Measurements from ENCODE around the gene BACH2. TPM values are rescaled to one million over a fixed set of nuclear protein-coding genes. Genes with fewer than 3 reads are reported as not detected.

Gene BACH2
- total RNA-seq, 2 experiments from 2014 or later = 75.1 to 77.9 TPM

DNA sequence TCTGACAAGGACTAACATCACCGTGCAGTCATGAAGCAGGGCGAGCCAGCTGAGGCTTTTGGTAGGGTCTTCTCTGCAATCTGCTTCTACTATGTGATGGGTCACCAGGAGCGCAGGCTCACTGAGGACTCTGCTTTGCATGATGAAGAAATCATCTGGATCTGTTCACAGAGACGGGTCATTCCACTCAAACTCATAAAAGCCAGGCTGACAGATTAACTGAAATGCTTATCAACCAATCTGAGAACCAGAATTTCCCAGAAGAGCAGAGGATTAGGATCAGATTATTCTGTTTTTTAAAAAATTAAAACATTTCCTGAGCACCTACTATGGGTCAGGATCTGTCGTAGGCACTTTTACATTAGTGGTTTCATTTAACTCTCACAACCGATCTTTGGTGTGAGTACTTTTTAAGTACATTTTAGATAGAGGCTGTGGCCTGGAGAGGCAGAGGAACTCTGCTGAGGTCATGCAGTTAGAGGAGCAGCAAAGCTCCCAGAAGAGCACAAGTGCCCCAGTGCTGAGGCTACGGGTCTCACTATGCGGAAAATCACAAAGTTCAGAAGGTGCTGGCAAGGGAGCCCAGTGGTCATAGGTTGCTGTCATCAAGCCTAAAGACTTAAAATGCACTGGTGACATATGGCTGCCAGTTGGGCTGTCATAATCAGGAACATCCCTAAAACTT lies 109.1 kb downstream of the BACH2 start:
- no peaks in the 10 kb centered on the region for H3K9me3 Mint-ChIP-seq
- CTCF ChIA-PET = interaction anchor here (0.8 to 2.0 kb wide), 3 partner anchors 13 to 247 kb away, joined by 3 to 5 read pairs (median 5); no protein-coding TSS in a partner anchor
- H3K27ac Mint-ChIP-seq = peak overlapping the region; percentile 92
- H3K36me3 Mint-ChIP-seq (ENCODE audit: low read depth) = peaks cover 7% of the 10 kb centered on the region
- peak; percentile 42 for DNase-seq
- peak overlapping the region; percentile 71 for H3K4me3 Mint-ChIP-seq
- intact Hi-C loops (cut with micrococcal nuclease) = loop anchor here (1.0 to 2.0 kb wide), 5 partner anchors 8 to 291 kb away; no protein-coding TSS in a partner anchor
- no peaks in the 10 kb centered on the region for H3K27me3 Mint-ChIP-seq (ENCODE audit: low read depth)
- H3K4me1 Mint-ChIP-seq (ENCODE audit: low read depth) = peaks cover 86% of the 10 kb centered on the region

DNA sequence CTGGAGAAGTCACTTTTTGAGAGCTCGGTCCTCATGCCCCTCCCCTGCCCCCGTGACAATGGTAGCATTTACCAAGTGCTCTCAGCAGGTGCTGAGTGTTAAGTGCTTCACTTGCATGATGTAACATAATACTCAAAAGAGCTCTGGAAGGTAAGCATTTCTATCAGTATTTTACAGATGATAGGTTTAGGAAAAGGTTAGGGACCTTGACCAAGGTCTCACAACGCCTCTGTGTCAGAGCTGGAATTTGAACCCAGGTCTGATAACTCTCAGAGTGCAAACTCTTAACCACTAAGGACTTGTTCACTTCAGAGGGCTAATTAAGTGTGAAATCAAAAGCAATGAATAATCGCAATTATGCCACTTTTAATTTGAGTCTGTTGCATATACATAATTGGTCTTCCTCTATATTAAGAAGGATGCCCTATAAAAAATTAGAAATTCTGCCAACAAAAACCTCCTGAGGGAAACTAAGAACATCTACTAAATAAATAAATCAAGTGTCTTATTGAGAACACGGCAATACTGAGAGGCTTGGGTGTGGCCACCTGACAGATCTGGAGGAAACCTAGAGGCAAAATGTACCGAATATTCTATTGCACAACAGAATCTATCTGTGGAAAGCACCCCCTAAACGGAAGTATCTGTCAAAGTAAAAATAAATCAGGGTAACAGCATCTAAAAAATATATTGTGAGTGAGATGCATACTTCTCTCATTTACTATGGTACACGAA lies 109.8 kb downstream of the BACH2 start:
- peak overlapping the region; percentile 71 for H3K4me3 Mint-ChIP-seq
- H3K36me3 Mint-ChIP-seq (ENCODE audit: low read depth) = peaks cover 7% of the 10 kb centered on the region
- CTCF ChIA-PET = interaction anchor here (0.7 to 2.0 kb wide), 3 partner anchors 10 to 246 kb away, joined by 3 to 5 read pairs (median 5); no protein-coding TSS in a partner anchor
- DNase-seq = peak; percentile 50
- no peaks in the 10 kb centered on the region for H3K27me3 Mint-ChIP-seq (ENCODE audit: low read depth)
- peaks cover 87% of the 10 kb centered on the region for H3K4me1 Mint-ChIP-seq (ENCODE audit: low read depth)
- no peaks in the 10 kb centered on the region for H3K9me3 Mint-ChIP-seq
- peak overlapping the region; percentile 92 for H3K27ac Mint-ChIP-seq
- intact Hi-C loops (cut with micrococcal nuclease) = loop anchor here (1.0 to 2.0 kb wide), 5 partner anchors 8 to 292 kb away; no protein-coding TSS in a partner anchor

DNA sequence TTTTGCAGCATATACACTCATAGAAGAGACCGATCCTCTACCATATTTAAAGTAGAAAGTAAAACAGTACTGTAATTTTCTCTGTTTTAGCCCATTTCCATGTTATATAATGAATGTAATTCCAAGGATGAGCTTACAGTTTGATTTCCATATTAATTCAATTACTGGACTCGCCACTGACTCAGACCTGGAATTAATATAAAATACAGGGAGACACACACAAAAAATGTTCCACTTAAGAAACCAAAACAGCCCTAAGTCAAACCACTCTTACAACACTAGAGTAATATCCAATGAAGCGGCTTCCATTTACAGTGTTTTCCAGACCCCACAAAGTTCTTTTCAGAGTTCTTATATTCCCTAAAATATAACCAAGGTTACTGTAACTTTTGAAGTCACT lies 110.6 kb downstream of the BACH2 start:
- Mint-ChIP-seq H3K36me3 (ENCODE audit: low read depth) (peaks cover 8% of the 10 kb centered on the region), H3K4me3 (no peak overlapping the region), H3K27ac (peak overlapping the region; percentile 92), H3K9me3 (no peaks in the 10 kb centered on the region), H3K27me3 (ENCODE audit: low read depth) (no peaks in the 10 kb centered on the region), H3K4me1 (ENCODE audit: low read depth) (peaks cover 85% of the 10 kb centered on the region)
- DNase-seq = no peak
- CTCF ChIA-PET = interaction anchor here (0.7 to 2.0 kb wide), 3 partner anchors 10 to 246 kb away, joined by 3 to 5 read pairs (median 5); no protein-coding TSS in a partner anchor
- intact Hi-C loops (cut with micrococcal nuclease) = loop anchor here (2.0 kb wide), 3 partner anchors 177 to 293 kb away; no protein-coding TSS in a partner anchor

DNA sequence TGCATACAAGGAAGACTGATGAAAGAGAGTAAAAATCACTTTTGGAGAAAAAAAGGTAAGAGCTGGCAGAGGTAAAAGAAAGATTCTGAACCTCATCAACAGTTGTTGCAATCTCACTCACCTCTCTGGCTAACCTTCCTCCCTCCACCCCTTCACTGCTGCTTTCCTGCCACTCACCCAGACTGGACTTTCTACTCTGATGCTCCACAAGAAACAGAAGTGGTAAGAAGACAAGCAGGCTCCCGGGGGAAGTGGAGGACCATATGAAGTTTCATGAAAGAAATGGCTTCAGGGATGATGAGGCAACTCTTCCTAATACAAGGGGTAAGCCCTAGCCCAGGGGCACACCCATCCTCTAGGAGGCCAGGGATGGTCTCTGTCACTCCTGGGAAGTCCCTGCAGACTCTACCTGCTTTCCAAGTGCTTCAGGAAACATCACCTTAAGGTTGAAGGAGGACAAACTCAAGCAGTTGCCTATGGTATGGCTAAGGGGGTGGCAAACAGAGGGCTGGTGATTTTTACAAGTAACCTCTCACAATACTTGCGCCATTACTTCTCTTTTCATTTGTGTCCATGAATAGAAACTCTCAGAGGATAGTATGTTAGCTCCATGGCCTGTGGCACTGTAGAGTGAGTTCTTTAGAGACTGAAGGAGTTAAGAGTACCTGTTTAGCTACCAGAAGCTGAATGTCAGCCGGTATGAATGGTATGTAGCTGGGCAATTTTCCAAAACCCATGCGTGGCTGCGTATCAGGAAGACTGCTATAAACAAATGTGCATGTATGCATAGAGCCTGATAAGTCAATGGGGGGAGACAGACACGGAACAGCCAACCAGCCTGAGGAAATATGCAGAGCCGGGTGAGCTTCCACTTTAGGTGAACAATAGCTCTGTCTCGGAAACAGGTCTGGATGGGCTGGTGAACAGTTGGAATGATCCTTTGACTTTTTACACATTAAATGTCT lies 112.0 kb downstream of the BACH2 start:
- CTCF ChIA-PET = interaction anchor here (0.5 to 2.1 kb wide), 9 partner anchors 8 to 243 kb away, joined by 3 to 8 read pairs (median 4); no protein-coding TSS in a partner anchor
- H3K9me3 Mint-ChIP-seq = peaks cover 2% of the 10 kb centered on the region
- no peaks in the 10 kb centered on the region for H3K27me3 Mint-ChIP-seq (ENCODE audit: low read depth)
- DNase-seq = no peak
- H3K27ac Mint-ChIP-seq = peak overlapping the region; percentile 66
- H3K36me3 Mint-ChIP-seq (ENCODE audit: low read depth) = peaks cover 9% of the 10 kb centered on the region
- H3K4me3 Mint-ChIP-seq = peak overlapping the region; percentile 46
- H3K4me1 Mint-ChIP-seq (ENCODE audit: low read depth) = peaks cover 75% of the 10 kb centered on the region
- intact Hi-C loops (cut with micrococcal nuclease) = loop anchor here (1.0 kb wide), 1 partner anchor 8 kb away; no protein-coding TSS in a partner anchor

DNA sequence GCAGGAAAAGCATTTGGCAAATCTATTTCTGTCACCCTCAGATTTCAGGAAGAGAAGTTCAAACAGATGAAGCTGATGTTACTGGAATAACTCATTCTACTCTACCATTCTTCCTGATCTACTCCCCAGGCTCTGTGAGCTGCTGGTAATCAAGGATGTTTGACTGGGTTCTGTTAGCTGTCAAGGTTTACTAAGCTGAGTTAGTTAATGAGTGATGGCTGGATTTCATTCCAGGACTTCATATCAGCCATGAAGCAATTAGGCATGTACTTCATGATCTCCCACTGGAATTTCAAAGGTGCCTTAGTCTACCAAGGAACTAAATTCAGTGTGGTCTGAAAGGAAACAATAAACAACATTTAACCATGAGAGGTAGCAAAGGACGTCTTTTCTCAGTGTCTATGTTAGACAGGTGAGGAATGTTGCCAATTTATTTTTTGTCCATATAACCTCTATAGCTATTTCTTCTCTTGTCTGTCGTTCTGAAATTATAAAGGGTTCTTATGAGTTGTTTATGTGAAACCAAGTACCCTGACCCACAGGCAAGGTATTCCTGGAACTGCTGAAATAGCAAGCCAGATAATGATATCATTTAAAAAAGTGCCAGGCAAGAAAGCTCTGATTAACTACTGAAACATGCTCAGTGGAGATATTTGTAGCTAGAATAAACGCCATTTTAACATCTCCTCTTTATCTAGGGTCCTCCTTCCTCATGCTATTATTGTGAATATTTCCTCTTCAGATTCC lies 112.9 kb downstream of the BACH2 start:
- Mint-ChIP-seq H3K9me3 (peaks cover 2% of the 10 kb centered on the region), H3K27ac (peak overlapping the region; percentile 66), H3K36me3 (ENCODE audit: low read depth) (peaks cover 7% of the 10 kb centered on the region), H3K4me1 (ENCODE audit: low read depth) (peaks cover 76% of the 10 kb centered on the region), H3K4me3 (no peak overlapping the region), H3K27me3 (ENCODE audit: low read depth) (no peaks in the 10 kb centered on the region)
- CTCF ChIA-PET = interaction anchor here (0.5 to 2.1 kb wide), 6 partner anchors 20 to 277 kb away, joined by 3 to 8 read pairs (median 4); no protein-coding TSS in a partner anchor
- intact Hi-C loops (cut with micrococcal nuclease) = loop anchor here (1.0 kb wide), 1 partner anchor 7 kb away; no protein-coding TSS in a partner anchor
- no peak for DNase-seq

DNA sequence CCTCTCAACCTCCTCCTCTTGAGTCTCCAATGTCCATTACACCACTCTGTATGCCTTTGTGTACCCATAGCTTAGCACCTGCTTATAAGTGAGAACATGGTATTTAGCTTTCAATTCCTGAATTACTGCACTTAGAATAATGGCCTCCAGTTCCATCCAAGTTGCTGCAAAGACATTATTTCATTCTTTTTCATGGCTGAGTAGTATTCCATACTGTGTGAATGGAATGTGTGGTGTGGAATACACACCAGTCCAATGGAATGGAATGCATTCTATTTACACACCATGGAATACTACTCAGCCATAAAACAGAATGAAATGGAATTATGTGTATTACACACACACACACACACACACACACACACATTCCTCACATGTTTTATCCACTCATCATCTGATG lies 116.1 kb downstream of the BACH2 start:
- Mint-ChIP-seq H3K9me3 (peaks cover 2% of the 10 kb centered on the region), H3K27ac (no peak overlapping the region), H3K36me3 (ENCODE audit: low read depth) (peaks cover 7% of the 10 kb centered on the region), H3K4me1 (ENCODE audit: low read depth) (peaks cover 81% of the 10 kb centered on the region), H3K27me3 (ENCODE audit: low read depth) (no peaks in the 10 kb centered on the region), H3K4me3 (no peak overlapping the region)
- CTCF ChIA-PET = interaction anchor here (0.7 to 1.7 kb wide), 7 partner anchors 17 to 240 kb away, joined by 3 to 6 read pairs (median 4); no protein-coding TSS in a partner anchor
- no peak for DNase-seq
- intact Hi-C loops (cut with micrococcal nuclease) = no loop called here

DNA sequence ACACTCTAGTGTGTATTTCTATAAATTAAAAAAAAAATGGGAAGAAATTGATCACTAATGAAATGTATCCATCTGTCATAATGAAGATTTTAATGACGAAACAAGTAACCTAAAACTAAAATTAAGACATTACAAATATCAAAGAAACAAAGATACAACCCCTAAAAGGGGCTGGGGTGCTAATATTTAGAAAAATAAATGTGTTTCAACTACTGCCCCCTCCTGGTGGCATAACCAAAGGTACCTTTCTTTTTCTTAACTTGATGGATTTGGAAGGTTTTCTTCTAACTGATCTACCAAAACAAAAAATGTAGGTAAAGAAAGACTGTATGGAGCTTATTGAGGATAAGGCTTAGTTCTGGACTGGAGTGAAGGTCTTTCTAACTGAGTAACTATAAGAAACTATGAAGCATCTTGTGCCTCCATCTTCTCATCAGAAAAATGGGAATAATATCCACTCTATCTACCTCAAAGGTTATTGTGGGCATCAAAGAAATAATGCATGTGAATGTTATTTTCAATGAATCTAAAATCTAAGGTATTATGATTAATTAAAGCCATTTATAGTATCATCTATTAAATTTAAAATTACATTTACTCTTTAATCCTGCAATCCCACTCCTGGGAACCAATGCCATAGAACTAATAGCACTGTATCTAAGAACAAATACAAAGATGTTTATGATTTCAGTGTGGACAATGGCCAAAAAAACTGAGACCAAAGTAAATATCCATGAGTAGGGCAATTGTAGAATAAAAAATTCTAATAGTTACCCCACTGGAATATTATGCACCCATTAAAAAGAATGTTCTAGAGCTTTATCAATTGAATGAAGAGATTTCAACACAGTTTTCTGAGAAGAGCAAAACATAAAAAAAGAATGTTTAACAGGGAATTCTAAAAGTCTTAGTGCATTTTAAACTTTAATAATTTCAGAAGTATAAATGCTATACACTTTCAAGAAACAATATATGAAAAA lies 117.2 kb downstream of the BACH2 start:
- peak; percentile 56 for DNase-seq
- H3K36me3 Mint-ChIP-seq (ENCODE audit: low read depth) = peaks cover 7% of the 10 kb centered on the region
- H3K27me3 Mint-ChIP-seq (ENCODE audit: low read depth) = no peaks in the 10 kb centered on the region
- CTCF ChIA-PET = interaction anchor here (0.6 to 1.9 kb wide), 23 partner anchors 15 to 239 kb away, joined by 3 to 9 read pairs (median 4); no protein-coding TSS in a partner anchor
- intact Hi-C loops (cut with micrococcal nuclease) = loop anchor here (1.0 to 10.0 kb wide), 5 partner anchors 8 to 825 kb away; partner anchors contain the start of genes CASP8AP2 and UBE2J1
- no peak overlapping the region for H3K4me3 Mint-ChIP-seq
- H3K27ac Mint-ChIP-seq = peak overlapping the region; percentile 85
- H3K9me3 Mint-ChIP-seq = peaks cover 2% of the 10 kb centered on the region
- peaks cover 81% of the 10 kb centered on the region for H3K4me1 Mint-ChIP-seq (ENCODE audit: low read depth)

DNA sequence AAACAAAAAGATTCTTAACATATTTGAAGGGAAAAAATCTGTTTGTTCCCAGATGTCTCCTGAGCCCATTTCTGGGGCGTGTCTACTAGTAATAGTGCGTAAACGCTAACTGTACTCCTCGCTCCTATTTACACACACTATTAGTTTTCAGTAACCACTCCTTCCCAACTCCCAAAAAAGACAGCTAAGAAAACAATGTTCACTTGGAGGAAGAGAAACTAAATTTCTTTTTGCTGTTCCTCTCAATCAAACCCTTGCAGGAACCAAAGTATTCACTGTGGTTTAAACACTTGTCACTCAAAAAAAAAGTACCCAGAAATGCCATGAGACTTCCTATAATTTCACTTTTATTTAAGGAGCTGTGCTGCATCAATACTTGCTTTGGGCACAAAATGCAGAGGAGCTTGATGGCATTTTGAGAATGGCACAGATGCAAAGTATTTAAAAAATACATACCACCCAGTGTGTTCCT lies 118.2 kb downstream of the BACH2 start:
- Mint-ChIP-seq H3K9me3 (peaks cover 2% of the 10 kb centered on the region), H3K27me3 (ENCODE audit: low read depth) (no peaks in the 10 kb centered on the region), H3K4me3 (peak overlapping the region; percentile 45), H3K36me3 (ENCODE audit: low read depth) (peaks cover 11% of the 10 kb centered on the region), H3K4me1 (ENCODE audit: low read depth) (peaks cover 76% of the 10 kb centered on the region), H3K27ac (peak overlapping the region; percentile 85)
- CTCF ChIA-PET = interaction anchor here (0.7 to 2.0 kb wide), 19 partner anchors 12 to 298 kb away, joined by 3 to 8 read pairs (median 4); no protein-coding TSS in a partner anchor
- DNase-seq = no peak
- intact Hi-C loops (cut with micrococcal nuclease) = loop anchor here (5.0 to 10.0 kb wide), 2 partner anchors 351 to 824 kb away; partner anchors contain the start of genes CASP8AP2 and UBE2J1

DNA sequence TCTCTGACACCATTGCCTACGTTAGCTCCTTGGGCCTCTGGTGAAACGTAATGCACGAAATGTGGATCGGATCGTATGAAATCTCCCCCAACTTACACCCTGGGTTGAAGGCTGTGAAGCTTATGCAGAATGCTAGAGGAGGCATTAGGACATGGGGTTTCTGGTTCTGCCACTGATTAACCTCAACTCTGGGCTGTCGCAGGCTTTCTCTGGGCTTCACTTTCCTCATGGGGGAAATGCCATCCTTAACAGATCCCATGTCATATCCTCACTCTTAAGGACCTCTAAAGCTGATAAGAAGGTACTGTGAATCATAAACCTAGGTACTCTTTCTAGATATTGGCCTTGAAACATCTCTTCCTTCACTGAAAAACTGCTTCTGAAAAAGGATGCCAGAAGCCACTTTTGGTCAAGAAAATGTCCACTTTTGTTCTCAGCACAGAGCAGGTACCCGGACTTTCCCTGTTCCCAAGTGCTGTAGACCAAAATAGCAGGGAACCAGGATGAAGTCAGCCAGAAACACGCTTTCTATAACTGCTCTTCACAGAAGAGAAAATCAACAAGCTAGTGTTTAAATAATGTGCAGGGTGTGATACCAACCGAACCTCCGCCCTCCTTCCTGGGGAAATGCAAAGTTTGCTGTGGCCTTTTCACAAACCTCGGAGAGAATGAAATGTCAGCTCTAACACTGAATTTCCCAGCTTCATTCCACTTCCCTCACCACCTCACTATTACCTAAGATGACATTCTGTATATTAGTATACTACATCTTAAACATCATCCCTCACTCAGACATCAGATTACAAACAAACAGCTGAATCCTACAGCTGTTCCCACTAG lies 118.9 kb downstream of the BACH2 start:
- peaks cover 2% of the 10 kb centered on the region for H3K9me3 Mint-ChIP-seq
- peak; percentile 45 for DNase-seq
- peak overlapping the region; percentile 85 for H3K27ac Mint-ChIP-seq
- CTCF ChIA-PET = interaction anchor here (0.8 to 2.0 kb wide), 20 partner anchors 12 to 299 kb away, joined by 3 to 8 read pairs (median 4); no protein-coding TSS in a partner anchor
- H3K36me3 Mint-ChIP-seq (ENCODE audit: low read depth) = peaks cover 13% of the 10 kb centered on the region
- H3K4me3 Mint-ChIP-seq = peak overlapping the region; percentile 45
- H3K27me3 Mint-ChIP-seq (ENCODE audit: low read depth) = no peaks in the 10 kb centered on the region
- intact Hi-C loops (cut with micrococcal nuclease) = loop anchor here (1.0 to 10.0 kb wide), 3 partner anchors 69 to 823 kb away; partner anchors contain the start of genes CASP8AP2 and UBE2J1
- H3K4me1 Mint-ChIP-seq (ENCODE audit: low read depth) = peaks cover 76% of the 10 kb centered on the region

All from activated naive CD4-positive, alpha-beta T cell treated with anti-CD3 and anti-CD28 coated beads for 36 hours (primary cell).